ENCODE results near the gene SMAD7. TPM values are rescaled to one million over a fixed set of nuclear protein-coding genes. Genes with fewer than 3 reads are reported as not detected.

The SMAD7 gene
- total and polyA plus RNA-seq, 10 of the 15 experiments (the other 5 are each of a cell fraction or from before 2014, with no cell fraction given): 1.3 to 22.5 (median 8.0) TPM

DNA sequence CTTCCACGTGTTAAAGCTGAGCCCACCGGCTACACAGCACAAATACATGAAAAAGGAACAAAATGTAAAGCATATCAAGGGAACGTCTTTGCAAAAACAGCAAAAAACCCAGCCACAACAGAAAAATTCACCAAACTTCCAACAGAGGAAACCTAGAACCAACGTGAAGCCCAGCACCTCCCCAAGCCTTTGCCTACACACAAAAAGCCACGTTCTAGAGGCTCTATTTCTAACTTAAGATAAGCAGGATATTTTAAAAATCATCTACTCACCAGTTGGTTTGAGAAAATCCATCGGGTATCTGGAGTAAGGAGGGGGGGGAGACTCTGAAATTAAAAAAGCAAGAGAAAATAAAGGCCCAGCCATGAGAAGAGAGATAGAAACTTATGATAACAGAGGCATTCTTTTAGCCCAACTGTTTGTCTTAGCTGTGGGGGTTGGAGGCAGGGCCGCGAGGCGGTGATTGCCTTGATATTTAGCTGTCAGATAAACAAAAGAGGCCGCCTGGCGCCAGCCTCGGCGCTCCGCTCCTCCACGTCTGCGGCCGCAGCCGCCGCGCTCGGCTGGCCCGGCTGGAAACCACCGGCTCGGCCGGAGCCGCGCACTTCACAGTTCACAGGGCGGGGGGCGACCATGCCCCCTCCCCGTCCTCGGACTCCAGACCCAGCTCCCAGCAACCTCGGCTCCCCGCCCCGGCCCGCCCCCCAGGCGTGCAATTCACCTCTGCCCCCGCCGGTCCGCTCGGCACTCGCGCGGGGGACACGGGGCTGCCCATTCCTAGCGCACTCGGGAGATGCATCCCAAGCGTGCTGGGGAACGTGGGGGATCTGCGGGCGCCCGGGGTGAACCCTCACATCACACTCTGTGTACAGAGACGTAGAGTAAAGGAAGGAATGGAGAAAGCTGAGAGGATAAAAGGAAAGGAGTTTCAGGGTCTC, 2.4 kb downstream of the SMAD7 start (continued):
- TF ChIP-seq, protein P1, sequence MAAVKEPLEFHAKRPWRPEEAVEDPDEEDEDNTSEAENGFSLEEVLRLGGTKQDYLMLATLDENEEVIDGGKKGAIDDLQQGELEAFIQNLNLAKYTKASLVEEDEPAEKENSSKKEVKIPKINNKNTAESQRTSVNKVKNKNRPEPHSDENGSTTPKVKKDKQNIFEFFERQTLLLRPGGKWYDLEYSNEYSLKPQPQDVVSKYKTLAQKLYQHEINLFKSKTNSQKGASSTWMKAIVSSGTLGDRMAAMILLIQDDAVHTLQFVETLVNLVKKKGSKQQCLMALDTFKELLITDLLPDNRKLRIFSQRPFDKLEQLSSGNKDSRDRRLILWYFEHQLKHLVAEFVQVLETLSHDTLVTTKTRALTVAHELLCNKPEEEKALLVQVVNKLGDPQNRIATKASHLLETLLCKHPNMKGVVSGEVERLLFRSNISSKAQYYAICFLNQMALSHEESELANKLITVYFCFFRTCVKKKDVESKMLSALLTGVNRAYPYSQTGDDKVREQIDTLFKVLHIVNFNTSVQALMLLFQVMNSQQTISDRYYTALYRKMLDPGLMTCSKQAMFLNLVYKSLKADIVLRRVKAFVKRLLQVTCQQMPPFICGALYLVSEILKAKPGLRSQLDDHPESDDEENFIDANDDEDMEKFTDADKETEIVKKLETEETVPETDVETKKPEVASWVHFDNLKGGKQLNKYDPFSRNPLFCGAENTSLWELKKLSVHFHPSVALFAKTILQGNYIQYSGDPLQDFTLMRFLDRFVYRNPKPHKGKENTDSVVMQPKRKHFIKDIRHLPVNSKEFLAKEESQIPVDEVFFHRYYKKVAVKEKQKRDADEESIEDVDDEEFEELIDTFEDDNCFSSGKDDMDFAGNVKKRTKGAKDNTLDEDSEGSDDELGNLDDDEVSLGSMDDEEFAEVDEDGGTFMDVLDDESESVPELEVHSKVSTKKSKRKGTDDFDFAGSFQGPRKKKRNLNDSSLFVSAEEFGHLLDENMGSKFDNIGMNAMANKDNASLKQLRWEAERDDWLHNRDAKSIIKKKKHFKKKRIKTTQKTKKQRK (IDR thresholded peaks at IDR 0.05; ENCODE audit: low read depth, low read length): no peak
- TF ChIP-seq ASH2L (IDR thresholded peaks at IDR 0.05; ENCODE audit: borderline replicate concordance, low read depth) (0 out of 2 replicates have a peak, but pooled peaks have one; percentile 34), ZBED1 (IDR thresholded peaks at IDR 0.05; ENCODE audit: borderline replicate concordance) (0 out of 2 replicates have a peak, but pooled peaks have one; percentile 4), SRF (IDR thresholded peaks at IDR 0.05; ENCODE audit: low read depth in 2 of 2, low read length in 2 of 2) (no peak), NFXL1 (IDR thresholded peaks at IDR 0.05; ENCODE audit: borderline replicate concordance) (no peak), MXI1 (IDR thresholded peaks at IDR 0.05; ENCODE audit: low read depth, low read length) (peak; percentile 78), IRF4 (IDR thresholded peaks at IDR 0.05; ENCODE audit: low read depth, low read length) (no peak)
- TF ChIP-seq, protein P2, sequence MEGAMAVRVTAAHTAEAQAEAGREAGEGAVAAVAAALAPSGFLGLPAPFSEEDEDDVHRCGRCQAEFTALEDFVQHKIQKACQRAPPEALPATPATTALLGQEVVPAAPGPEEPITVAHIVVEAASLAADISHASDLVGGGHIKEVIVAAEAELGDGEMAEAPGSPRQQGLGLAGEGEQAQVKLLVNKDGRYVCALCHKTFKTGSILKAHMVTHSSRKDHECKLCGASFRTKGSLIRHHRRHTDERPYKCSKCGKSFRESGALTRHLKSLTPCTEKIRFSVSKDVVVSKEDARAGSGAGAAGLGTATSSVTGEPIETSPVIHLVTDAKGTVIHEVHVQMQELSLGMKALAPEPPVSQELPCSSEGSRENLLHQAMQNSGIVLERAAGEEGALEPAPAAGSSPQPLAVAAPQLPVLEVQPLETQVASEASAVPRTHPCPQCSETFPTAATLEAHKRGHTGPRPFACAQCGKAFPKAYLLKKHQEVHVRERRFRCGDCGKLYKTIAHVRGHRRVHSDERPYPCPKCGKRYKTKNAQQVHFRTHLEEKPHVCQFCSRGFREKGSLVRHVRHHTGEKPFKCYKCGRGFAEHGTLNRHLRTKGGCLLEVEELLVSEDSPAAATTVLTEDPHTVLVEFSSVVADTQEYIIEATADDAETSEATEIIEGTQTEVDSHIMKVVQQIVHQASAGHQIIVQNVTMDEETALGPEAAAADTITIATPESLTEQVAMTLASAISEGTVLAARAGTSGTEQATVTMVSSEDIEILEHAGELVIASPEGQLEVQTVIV (IDR thresholded peaks at IDR 0.05; ENCODE audit: borderline replicate concordance, partially characterized antibody): no peak
- TF ChIP-seq, protein P3, sequence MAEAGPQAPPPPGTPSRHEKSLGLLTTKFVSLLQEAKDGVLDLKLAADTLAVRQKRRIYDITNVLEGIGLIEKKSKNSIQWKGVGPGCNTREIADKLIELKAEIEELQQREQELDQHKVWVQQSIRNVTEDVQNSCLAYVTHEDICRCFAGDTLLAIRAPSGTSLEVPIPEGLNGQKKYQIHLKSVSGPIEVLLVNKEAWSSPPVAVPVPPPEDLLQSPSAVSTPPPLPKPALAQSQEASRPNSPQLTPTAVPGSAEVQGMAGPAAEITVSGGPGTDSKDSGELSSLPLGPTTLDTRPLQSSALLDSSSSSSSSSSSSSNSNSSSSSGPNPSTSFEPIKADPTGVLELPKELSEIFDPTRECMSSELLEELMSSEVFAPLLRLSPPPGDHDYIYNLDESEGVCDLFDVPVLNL (IDR thresholded peaks at IDR 0.05; ENCODE audit: low read depth, low read length): no peak
- TF ChIP-seq, protein P4, sequence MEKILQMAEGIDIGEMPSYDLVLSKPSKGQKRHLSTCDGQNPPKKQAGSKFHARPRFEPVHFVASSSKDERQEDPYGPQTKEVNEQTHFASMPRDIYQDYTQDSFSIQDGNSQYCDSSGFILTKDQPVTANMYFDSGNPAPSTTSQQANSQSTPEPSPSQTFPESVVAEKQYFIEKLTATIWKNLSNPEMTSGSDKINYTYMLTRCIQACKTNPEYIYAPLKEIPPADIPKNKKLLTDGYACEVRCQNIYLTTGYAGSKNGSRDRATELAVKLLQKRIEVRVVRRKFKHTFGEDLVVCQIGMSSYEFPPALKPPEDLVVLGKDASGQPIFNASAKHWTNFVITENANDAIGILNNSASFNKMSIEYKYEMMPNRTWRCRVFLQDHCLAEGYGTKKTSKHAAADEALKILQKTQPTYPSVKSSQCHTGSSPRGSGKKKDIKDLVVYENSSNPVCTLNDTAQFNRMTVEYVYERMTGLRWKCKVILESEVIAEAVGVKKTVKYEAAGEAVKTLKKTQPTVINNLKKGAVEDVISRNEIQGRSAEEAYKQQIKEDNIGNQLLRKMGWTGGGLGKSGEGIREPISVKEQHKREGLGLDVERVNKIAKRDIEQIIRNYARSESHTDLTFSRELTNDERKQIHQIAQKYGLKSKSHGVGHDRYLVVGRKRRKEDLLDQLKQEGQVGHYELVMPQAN (conservative IDR thresholded peaks at IDR 0.05): peak; percentile 36
- TF ChIP-seq, protein P5, sequence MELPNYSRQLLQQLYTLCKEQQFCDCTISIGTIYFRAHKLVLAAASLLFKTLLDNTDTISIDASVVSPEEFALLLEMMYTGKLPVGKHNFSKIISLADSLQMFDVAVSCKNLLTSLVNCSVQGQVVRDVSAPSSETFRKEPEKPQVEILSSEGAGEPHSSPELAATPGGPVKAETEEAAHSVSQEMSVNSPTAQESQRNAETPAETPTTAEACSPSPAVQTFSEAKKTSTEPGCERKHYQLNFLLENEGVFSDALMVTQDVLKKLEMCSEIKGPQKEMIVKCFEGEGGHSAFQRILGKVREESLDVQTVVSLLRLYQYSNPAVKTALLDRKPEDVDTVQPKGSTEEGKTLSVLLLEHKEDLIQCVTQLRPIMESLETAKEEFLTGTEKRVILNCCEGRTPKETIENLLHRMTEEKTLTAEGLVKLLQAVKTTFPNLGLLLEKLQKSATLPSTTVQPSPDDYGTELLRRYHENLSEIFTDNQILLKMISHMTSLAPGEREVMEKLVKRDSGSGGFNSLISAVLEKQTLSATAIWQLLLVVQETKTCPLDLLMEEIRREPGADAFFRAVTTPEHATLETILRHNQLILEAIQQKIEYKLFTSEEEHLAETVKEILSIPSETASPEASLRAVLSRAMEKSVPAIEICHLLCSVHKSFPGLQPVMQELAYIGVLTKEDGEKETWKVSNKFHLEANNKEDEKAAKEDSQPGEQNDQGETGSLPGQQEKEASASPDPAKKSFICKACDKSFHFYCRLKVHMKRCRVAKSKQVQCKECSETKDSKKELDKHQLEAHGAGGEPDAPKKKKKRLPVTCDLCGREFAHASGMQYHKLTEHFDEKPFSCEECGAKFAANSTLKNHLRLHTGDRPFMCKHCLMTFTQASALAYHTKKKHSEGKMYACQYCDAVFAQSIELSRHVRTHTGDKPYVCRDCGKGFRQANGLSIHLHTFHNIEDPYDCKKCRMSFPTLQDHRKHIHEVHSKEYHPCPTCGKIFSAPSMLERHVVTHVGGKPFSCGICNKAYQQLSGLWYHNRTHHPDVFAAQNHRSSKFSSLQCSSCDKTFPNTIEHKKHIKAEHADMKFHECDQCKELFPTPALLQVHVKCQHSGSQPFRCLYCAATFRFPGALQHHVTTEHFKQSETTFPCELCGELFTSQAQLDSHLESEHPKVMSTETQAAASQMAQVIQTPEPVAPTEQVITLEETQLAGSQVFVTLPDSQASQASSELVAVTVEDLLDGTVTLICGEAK (IDR thresholded peaks at IDR 0.05; ENCODE audit: borderline replicate concordance): peak; percentile 26; the same call in 1 of the 2 replicates
- TF ChIP-seq, protein P6, sequence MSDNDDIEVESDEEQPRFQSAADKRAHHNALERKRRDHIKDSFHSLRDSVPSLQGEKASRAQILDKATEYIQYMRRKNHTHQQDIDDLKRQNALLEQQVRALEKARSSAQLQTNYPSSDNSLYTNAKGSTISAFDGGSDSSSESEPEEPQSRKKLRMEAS (IDR thresholded peaks at IDR 0.05; ENCODE audit: low read depth, low read length): peak; percentile 56
